Esophagus muscularis mucosa (tissue), 4 donors: Measurements from ENCODE around the gene PLIN4.

Experiments
- CTCF ChIP-seq, 3 experiments: fragments of 200-600 bp in 2 of 3; fragments of 450-650 bp in 1 of 3; sonication (generic) in 2 of 3; IDR thresholded peaks; one replicate each; pipeline ENCODE4 v1.5.1; 2017 to 2019; ENCODE audit warnings: antibody characterized with exemption in 3 of 3, mild to moderate bottlenecking in 2 of 3, moderate library complexity in 1 of 3
- EP300 ChIP-seq: sonication (generic); formaldehyde crosslinking; IDR thresholded peaks from one replicate; pipeline ENCODE4 v1.6.1; 2017; ENCODE audit warnings: antibody characterized with exemption
- POLR2A ChIP-seq: fragments of 450-650 bp; IDR thresholded peaks from one replicate; pipeline ENCODE4 v1.6.1; 2017; ENCODE audit warnings: antibody characterized with exemption, moderate library complexity, mild to moderate bottlenecking, low read depth

- no peak for TF ChIP-seq CTCF (IDR thresholded peaks at IDR 0.05)
- no peak for TF ChIP-seq EP300
- no peak for TF ChIP-seq POLR2A
These were observed 15.6 kb upstream of the PLIN4 start for GRCh38 chr19:4533835-4534424.
